Measurements from ENCODE around the gene NHSL2. TPM values are rescaled to one million over a fixed set of nuclear protein-coding genes. Genes with fewer than 3 reads are reported as not detected.

Gene NHSL2
- total RNA-seq, 2 experiments from 2014 or later, result 0.58 to 0.88 TPM

GRCh38 chrX:72027024-72027913 is 116.6 kb downstream of the NHSL2 start:
- Mint-ChIP-seq H3K4me3 (no peak overlapping the region), H3K27ac (no peak overlapping the region), H3K36me3 (ENCODE audit: low read depth) (no peaks in the 10 kb centered on the region), H3K9me3 (no peaks in the 10 kb centered on the region), H3K4me1 (ENCODE audit: low read depth) (peaks cover 7% of the 10 kb centered on the region), H3K27me3 (peaks cover 6% of the 10 kb centered on the region)
- CTCF ChIA-PET, result interaction anchor here (7.7 kb wide), 1 partner anchor 7 kb away, joined by 40 read pairs; no protein-coding TSS in a partner anchor
- no peak for TF ChIP-seq CTCF (IDR thresholded peaks at IDR 0.05)
- DNase-seq (no peak), ATAC-seq (no peak)
- POLR2A ChIA-PET, result no interaction called here
- intact Hi-C loops (cut with micrococcal nuclease), result no loop called here

- peaks cover 7% of the 10 kb centered on the region for H3K4me1 Mint-ChIP-seq (ENCODE audit: low read depth)
- intact Hi-C loops (cut with micrococcal nuclease), result no loop called here
- CTCF ChIA-PET, result interaction anchor here (1.2 to 7.7 kb wide), 2 partner anchors 8 to 98 kb away, joined by 3 to 40 read pairs; no protein-coding TSS in a partner anchor
- ATAC-seq (no peak), DNase-seq (no peak)
- H3K4me3 Mint-ChIP-seq, result no peak overlapping the region
- H3K27me3 Mint-ChIP-seq, result peaks cover 4% of the 10 kb centered on the region
- H3K27ac Mint-ChIP-seq, result no peak overlapping the region
- TF ChIP-seq CTCF (IDR thresholded peaks at IDR 0.05), result no peak
- POLR2A ChIA-PET, result no interaction called here
- no peaks in the 10 kb centered on the region for H3K9me3 Mint-ChIP-seq
- no peaks in the 10 kb centered on the region for H3K36me3 Mint-ChIP-seq (ENCODE audit: low read depth)
Measured at GRCh38 chrX:72027914-72028307, 117.3 kb downstream of the NHSL2 start.

GRCh38 chrX:72028701-72029470 is 118.2 kb downstream of the NHSL2 start:
- intact Hi-C loops (cut with micrococcal nuclease), result no loop called here
- ATAC-seq (no peak), DNase-seq (no peak)
- no peaks in the 10 kb centered on the region for H3K9me3 Mint-ChIP-seq
- no peak overlapping the region for H3K27ac Mint-ChIP-seq
- CTCF ChIA-PET, result interaction anchor here (1.2 to 7.7 kb wide), 3 partner anchors 9 to 97 kb away, joined by 3 to 40 read pairs (median 3); no protein-coding TSS in a partner anchor
- POLR2A ChIA-PET, result no interaction called here
- no peak for TF ChIP-seq CTCF (IDR thresholded peaks at IDR 0.05)
- peaks cover 7% of the 10 kb centered on the region for H3K4me1 Mint-ChIP-seq (ENCODE audit: low read depth)
- no peaks in the 10 kb centered on the region for H3K36me3 Mint-ChIP-seq (ENCODE audit: low read depth)
- H3K27me3 Mint-ChIP-seq, result peaks cover 4% of the 10 kb centered on the region
- H3K4me3 Mint-ChIP-seq, result no peak overlapping the region

- ChIA-PET POLR2A (no interaction called here), CTCF (interaction anchor here (1.2 to 7.7 kb wide), 2 partner anchors 9 to 31 kb away, joined by 3 to 40 read pairs; no protein-coding TSS in a partner anchor)
- intact Hi-C loops (cut with micrococcal nuclease), result no loop called here
- TF ChIP-seq CTCF (IDR thresholded peaks at IDR 0.05), result no peak
- Mint-ChIP-seq H3K36me3 (ENCODE audit: low read depth) (no peaks in the 10 kb centered on the region), H3K4me3 (no peak overlapping the region), H3K4me1 (ENCODE audit: low read depth) (peaks cover 7% of the 10 kb centered on the region), H3K9me3 (no peaks in the 10 kb centered on the region), H3K27ac (no peak overlapping the region), H3K27me3 (peaks cover 3% of the 10 kb centered on the region)
- no peak for DNase-seq
- no peak for ATAC-seq
Measured at GRCh38 chrX:72029483-72030411, 119.1 kb downstream of the NHSL2 start.
